Heart left ventricle (tissue), 13 donors: ENCODE data around the gene CPLX1.

Source experiments
- CTCF ChIP-seq, 12 donors: fragments of 200-600 bp; sonication (generic) in 4 of 12; IDR thresholded peaks; one replicate each; pipeline versions ENCODE4 v1.5.0 to v1.8.0; 2018 to 2022; ENCODE audit warnings: antibody characterized with exemption in 12 of 12, mild to moderate bottlenecking in 5 of 12
- POLR2A ChIP-seq, 2 donors: fragments of 450-650 bp; IDR thresholded peaks; one replicate each; pipeline ENCODE4 v1.6.1; 2017; ENCODE audit warnings: antibody characterized with exemption in 2 of 2, mild to moderate bottlenecking in 2 of 2, moderate library complexity in 2 of 2
- donor health status: ischemic (EF 13 %, LVEDD 7.1; RV severe dilation, severe dysfunction).
- donor health status: DM: no; HTN: yes; CAD: no.
- donor health status: DM: no; HTN: no; CAD: no.
- donor health status: ischemic (EF 25% LVEDD 6.9; RV normal size, moderate dysfunction).
- donor health status: ischemic (EF 25% LVEDD 5.7; RV mildly dilated, moderate dysfunction).
- donor health status: ischemic (EF 35%, LVEDD 5.7; RV mildly dilated, moderate dysfunction).
- donor health status: nonischemic (EF 11% LVEDD 7.7; RV severe dilation, severe dysfunction).
- donor health status: DM: yes; HTN: yes; CAD: no.
- donor health status: PGD.
- donor health status: ischemic (EF 29% LVEDD 5.4; RV normal size, mild dysfunction).
- donor health status: nonischemic (EF 23%, LVEDD 6.1; RV moderate dilation, normal function).

- TF ChIP-seq CTCF (IDR thresholded peaks at IDR 0.05) (no peak), POLR2A (IDR thresholded peaks at IDR 0.05) (no peak)
These were observed 21.1 kb downstream of the CPLX1 start for GRCh38 chr4:804804-805203.
